ENCODE results near the gene WDR87.
"Not testable (repeated sequence)": the region's sequence is repeated elsewhere in the genome, so short reads cannot be mapped to it uniquely, and the experiment has no call there.

Gene WDR87

GRCh38 chr19:37936886-37937285 lies 30.5 kb upstream of the WDR87 start:
- Mint-ChIP-seq H3K36me3 (peaks cover 31% of the 10 kb centered on the region), H3K27ac (no peak overlapping the region), H3K27me3 (no peaks in the 10 kb centered on the region), H3K4me1 (ENCODE audit: low read depth) (peaks cover 9% of the 10 kb centered on the region), H3K9me3 (ENCODE audit: low read depth) (peaks cover 7% of the 10 kb centered on the region), H3K4me3 (no peak overlapping the region)

- Mint-ChIP-seq H3K4me1 (ENCODE audit: low read depth) (peaks cover 12% of the 10 kb centered on the region), H3K27ac (no peak overlapping the region), H3K4me3 (no peak overlapping the region), H3K27me3 (no peaks in the 10 kb centered on the region), H3K9me3 (ENCODE audit: low read depth) (peaks cover 7% of the 10 kb centered on the region), H3K36me3 (peaks cover 31% of the 10 kb centered on the region)
These were observed 29.8 kb upstream of the WDR87 start for GRCh38 chr19:37936166-37936565.

GRCh38 chr19:37935341-37935740 lies 28.9 kb upstream of the WDR87 start:
- H3K4me3 Mint-ChIP-seq = no peak overlapping the region
- H3K9me3 Mint-ChIP-seq (ENCODE audit: low read depth) = peaks cover 7% of the 10 kb centered on the region
- H3K36me3 Mint-ChIP-seq = peaks cover 34% of the 10 kb centered on the region
- no peak overlapping the region for H3K27ac Mint-ChIP-seq
- H3K27me3 Mint-ChIP-seq = no peaks in the 10 kb centered on the region
- peaks cover 18% of the 10 kb centered on the region for H3K4me1 Mint-ChIP-seq (ENCODE audit: low read depth)

- Mint-ChIP-seq H3K27ac (no peak overlapping the region), H3K4me1 (ENCODE audit: low read depth) (peaks cover 18% of the 10 kb centered on the region), H3K27me3 (no peaks in the 10 kb centered on the region), H3K9me3 (ENCODE audit: low read depth) (peaks cover 7% of the 10 kb centered on the region), H3K36me3 (peaks cover 28% of the 10 kb centered on the region), H3K4me3 (no peak overlapping the region)
These were observed 27.6 kb upstream of the WDR87 start for GRCh38 chr19:37933937-37934358.

GRCh38 chr19:37932985-37933936 lies 26.9 kb upstream of the WDR87 start:
- Mint-ChIP-seq H3K4me3 (peak overlapping the region; percentile 32), H3K4me1 (ENCODE audit: low read depth) (peaks cover 18% of the 10 kb centered on the region), H3K27me3 (no peaks in the 10 kb centered on the region), H3K27ac (no peak overlapping the region), H3K9me3 (ENCODE audit: low read depth) (peaks cover 7% of the 10 kb centered on the region), H3K36me3 (peaks cover 26% of the 10 kb centered on the region)

- H3K27me3 Mint-ChIP-seq = no peaks in the 10 kb centered on the region
- H3K4me3 Mint-ChIP-seq = no peak overlapping the region
- no peak overlapping the region for H3K27ac Mint-ChIP-seq
- H3K9me3 Mint-ChIP-seq (ENCODE audit: low read depth) = peaks cover 7% of the 10 kb centered on the region
- H3K4me1 Mint-ChIP-seq (ENCODE audit: low read depth) = peaks cover 16% of the 10 kb centered on the region
- peaks cover 24% of the 10 kb centered on the region for H3K36me3 Mint-ChIP-seq
These were observed 25.7 kb upstream of the WDR87 start for GRCh38 chr19:37931881-37932655.

GRCh38 chr19:37930416-37930815 lies 24.0 kb upstream of the WDR87 start:
- Mint-ChIP-seq H3K36me3 (peaks cover 19% of the 10 kb centered on the region), H3K9me3 (ENCODE audit: low read depth) (peaks cover 7% of the 10 kb centered on the region), H3K27me3 (no peaks in the 10 kb centered on the region), H3K4me1 (ENCODE audit: low read depth) (peaks cover 16% of the 10 kb centered on the region), H3K27ac (no peak overlapping the region), H3K4me3 (no peak overlapping the region)

- Mint-ChIP-seq H3K27ac (no peak overlapping the region), H3K27me3 (no peaks in the 10 kb centered on the region), H3K9me3 (ENCODE audit: low read depth) (peaks cover 2% of the 10 kb centered on the region), H3K36me3 (peaks cover 18% of the 10 kb centered on the region), H3K4me1 (ENCODE audit: low read depth) (peaks cover 16% of the 10 kb centered on the region), H3K4me3 (no peak overlapping the region)
These were observed 23.0 kb upstream of the WDR87 start for GRCh38 chr19:37929355-37929923.

- Mint-ChIP-seq H3K9me3 (ENCODE audit: low read depth) (no peaks in the 10 kb centered on the region), H3K4me3 (no peak overlapping the region), H3K36me3 (peaks cover 12% of the 10 kb centered on the region), H3K27ac (no peak overlapping the region), H3K27me3 (no peaks in the 10 kb centered on the region), H3K4me1 (ENCODE audit: low read depth) (peaks cover 16% of the 10 kb centered on the region)
These were observed 22.3 kb upstream of the WDR87 start for GRCh38 chr19:37928527-37929286.

- peaks cover 7% of the 10 kb centered on the region for H3K4me1 Mint-ChIP-seq (ENCODE audit: low read depth)
- H3K27me3 Mint-ChIP-seq = no peaks in the 10 kb centered on the region
- no peak overlapping the region for H3K4me3 Mint-ChIP-seq
- no peak overlapping the region for H3K27ac Mint-ChIP-seq
- H3K9me3 Mint-ChIP-seq (ENCODE audit: low read depth) = no peaks in the 10 kb centered on the region
- H3K36me3 Mint-ChIP-seq = peaks cover 6% of the 10 kb centered on the region
These were observed 20.3 kb upstream of the WDR87 start for GRCh38 chr19:37926711-37927110.

- Mint-ChIP-seq H3K27me3 (no peaks in the 10 kb centered on the region), H3K36me3 (peaks cover 6% of the 10 kb centered on the region), H3K9me3 (ENCODE audit: low read depth) (no peaks in the 10 kb centered on the region), H3K4me3 (no peak overlapping the region), H3K4me1 (ENCODE audit: low read depth) (peaks cover 10% of the 10 kb centered on the region), H3K27ac (no peak overlapping the region)
These were observed 19.9 kb upstream of the WDR87 start for GRCh38 chr19:37926255-37926654.

GRCh38 chr19:37925212-37925611 lies 18.8 kb upstream of the WDR87 start:
- Mint-ChIP-seq H3K27ac (no peak overlapping the region), H3K4me1 (ENCODE audit: low read depth) (peaks cover 13% of the 10 kb centered on the region), H3K36me3 (peaks cover 4% of the 10 kb centered on the region), H3K27me3 (no peaks in the 10 kb centered on the region), H3K9me3 (ENCODE audit: low read depth) (no peaks in the 10 kb centered on the region), H3K4me3 (no peak overlapping the region)

- not testable (repeated sequence) for H3K4me3 Mint-ChIP-seq; H3K27me3 Mint-ChIP-seq; H3K36me3 Mint-ChIP-seq; H3K27ac Mint-ChIP-seq; H3K9me3 Mint-ChIP-seq (ENCODE audit: low read depth)
- H3K4me1 Mint-ChIP-seq (ENCODE audit: low read depth) = peaks cover 14% of the 10 kb centered on the region
These were observed 18.2 kb upstream of the WDR87 start for GRCh38 chr19:37924573-37924972.

GRCh38 chr19:37920591-37921450 lies 14.4 kb upstream of the WDR87 start:
- Mint-ChIP-seq H3K4me3 (no peak overlapping the region), H3K9me3 (ENCODE audit: low read depth) (no peaks in the 10 kb centered on the region), H3K27me3 (no peaks in the 10 kb centered on the region), H3K27ac (no peak overlapping the region), H3K4me1 (ENCODE audit: low read depth) (peaks cover 19% of the 10 kb centered on the region), H3K36me3 (peaks cover 6% of the 10 kb centered on the region)
